B cell (primary cell): ENCODE measurements around the gene C2orf78. TPM values are rescaled to one million over a fixed set of nuclear protein-coding genes. Genes with fewer than 3 reads are reported as not detected.

ENCODE experiments used
- ATAC-seq: fragments of 200-7000 bp; cut with Tn5 transposase; one replicate; pipeline ENCODE4 v1.10.0; 2021; ENCODE audit warnings: low read depth, mild to moderate bottlenecking, moderate number of reproducible peaks, moderate library complexity
- CTCF ChIA-PET: fragments of 350-600 bp; sonication (Branson Sonifier 250); formaldehyde crosslinking; loops from one replicate; lab custom pipeline; 2021; ENCODE audit warnings: antibody characterized with exemption, inconsistent platforms; lab: Charles Lee
- POLR2A ChIA-PET: fragments of 350-600 bp; sonication (Branson Sonifier 250); formaldehyde crosslinking; loops from one replicate; lab custom pipeline; 2021; ENCODE audit warnings: antibody characterized with exemption; lab: Charles Lee
- DNase-seq: peaks from one replicate; pipeline ENCODE4 v3.0.0; 2013
- H2AFZ ChIP-seq: 2 replicates; pipeline ENCODE4 v1.6.1; 2012; ENCODE audit warnings: mild to moderate bottlenecking, low read depth, low read length; ENCODE audit not compliant: insufficient read depth, poor library complexity, severe bottlenecking
- H3K27ac ChIP-seq, 2 donors: 1 replicate in 1 of 2; 2 replicates in 1 of 2; pipeline ENCODE4 v1.5.1; 2012 to 2013; ENCODE audit warnings: low read length in 2 of 2, mild to moderate bottlenecking in 2 of 2, moderate library complexity in 1 of 2
- H3K27me3 ChIP-seq, 4 experiments: fragments of 200-600 bp in 1 of 4; sonication (generic) in 1 of 4; replicated peaks in 1 of 4; 1 replicate in 2 of 4; 2 replicates in 2 of 4; pipeline versions ENCODE4 v1.6.1 to v1.7.0; 2013 to 2016; ENCODE audit warnings: low read length in 3 of 4, mild to moderate bottlenecking in 2 of 4, mixed read lengths in 1 of 4, moderate library complexity in 1 of 4; ENCODE audit not compliant: insufficient read depth in 4 of 4, control insufficient read depth in 3 of 4; ENCODE audit errors: control extremely low read depth in 1 of 4
- H3K36me3 ChIP-seq, 2 experiments: replicated peaks in 1 of 2; 1 replicate in 1 of 2; 2 replicates in 1 of 2; pipeline versions ENCODE4 v1.6.1 to v1.7.1; 2013; ENCODE audit warnings: low read length in 1 of 2; ENCODE audit not compliant: insufficient read depth in 2 of 2, control insufficient read depth in 1 of 2; ENCODE audit errors: control extremely low read depth in 1 of 2, extremely low read depth in 1 of 2
- H3K4me1 ChIP-seq, 2 donors: fragments of 200-600 bp in 1 of 2; sonication (generic) in 1 of 2; 1 replicate in 1 of 2; 2 replicates in 1 of 2; pipeline versions ENCODE4 v1.5.1 to v1.6.1; 2013 to 2017; ENCODE audit warnings: low read length in 2 of 2; ENCODE audit not compliant: control insufficient read depth in 2 of 2, insufficient read depth in 2 of 2
- H3K4me2 ChIP-seq: replicated peaks from 2 replicates; pipeline ENCODE3; 2012; ENCODE audit warnings: mild to moderate bottlenecking, low read depth, low read length; ENCODE audit not compliant: poor library complexity, severe bottlenecking
- H3K4me3 ChIP-seq, 5 experiments: fragments of 200-600 bp in 1 of 5; sonication (generic) in 1 of 5; 1 replicate in 3 of 5; 2 replicates in 2 of 5; pipeline versions ENCODE4 v1.5.1 to v1.7.0; 2011 to 2016; ENCODE audit warnings: low read length in 4 of 5, mild to moderate bottlenecking in 4 of 5, low read depth in 2 of 5, control low read depth in 1 of 5, moderate library complexity in 1 of 5; ENCODE audit not compliant: insufficient read depth in 1 of 5; ENCODE audit errors: control extremely low read depth in 1 of 5, extremely low read depth in 1 of 5
- H3K79me2 ChIP-seq: fragments of 200-600 bp; sonication (generic); one replicate; pipeline ENCODE4 v1.6.0; 2016; ENCODE audit warnings: low read length; ENCODE audit not compliant: control insufficient read depth, insufficient read depth
- H3K9ac ChIP-seq: fragments of 200-600 bp; sonication (generic); 2 replicates; pipeline ENCODE4 v1.6.1; 2017; ENCODE audit warnings: mild to moderate bottlenecking, low read length, moderate library complexity
- H3K9me3 ChIP-seq, 3 donors: one replicate each; pipeline versions ENCODE4 v1.6.1 to v1.7.1; 2013; ENCODE audit warnings: low read length in 2 of 3; ENCODE audit not compliant: control insufficient read depth in 2 of 3, insufficient read depth in 1 of 3; ENCODE audit errors: control extremely low read depth in 1 of 3
- H4K20me1 ChIP-seq: 2 replicates; pipeline ENCODE4 v1.6.0; 2012; ENCODE audit warnings: mild to moderate bottlenecking, low read length; ENCODE audit not compliant: insufficient read depth, control insufficient read depth, poor library complexity, severe bottlenecking
- H3K27ac Mint-ChIP-seq: one replicate; pipeline ENCODE4 v1.8.0; 2021; ENCODE audit warnings: mixed read lengths
- H3K27me3 Mint-ChIP-seq: one replicate; pipeline ENCODE4 v1.8.0; 2021; ENCODE audit warnings: mixed read lengths
- H3K4me1 Mint-ChIP-seq: one replicate; pipeline ENCODE4 v1.8.0; 2021; ENCODE audit warnings: mixed read lengths
- H3K4me3 Mint-ChIP-seq: one replicate; pipeline ENCODE4 v1.8.0; 2021; ENCODE audit warnings: mixed read lengths
- H3K9me3 Mint-ChIP-seq: one replicate; pipeline ENCODE4 v1.8.0; 2022; ENCODE audit warnings: mixed read lengths; ENCODE audit not compliant: insufficient read depth
- CTCF ChIP-seq: fragments of 200-600 bp; IDR thresholded peaks from one replicate; pipeline ENCODE4 v1.8.0; 2022; ENCODE audit warnings: antibody characterized with exemption, mild to moderate bottlenecking
- EZH2 ChIP-seq: IDR thresholded peaks from 2 replicates; pipeline ENCODE4 v1.6.1; 2012; ENCODE audit warnings: borderline replicate concordance, low read depth, mild to moderate bottlenecking, moderate library complexity, low read length; ENCODE audit not compliant: insufficient read depth, poor library complexity, severe bottlenecking
- WGBS: methylation state at CpG from one replicate; pipeline ENCODE4 v1.1.5; 2013; ENCODE audit warnings: missing lambda C conversion rate; ENCODE audit not compliant: insufficient coverage; 5-methylcytosine and 5-hydroxymethylcytosine counted together
- intact Hi-C: fragments of 100-400 bp; cut with micrococcal nuclease; formaldehyde crosslinking; loops from one replicate; pipeline ENCODE4 v1.10.0; 2022
- polyA plus RNA-seq: library from polyadenylated mRNA; depleted of rRNA; stranded (reverse); fragments of >200 nt; gene quantifications from 2 replicates; pipeline ENCODE4 v1.2.3, GENCODE V29; 2012
- total RNA-seq, 2 donors: library from RNA; stranded (reverse); fragments of 120-200 nt in 1 of 2; gene quantifications; 1 replicate in 1 of 2; 2 replicates in 1 of 2; pipeline versions ENCODE4 v1.2.3 to v1.2.4, GENCODE V29; 2013 to 2022

C2orf78 gene
- total and polyA plus RNA-seq, 2 donors (not counting 1 experiment from before 2014, with no cell fraction given), result not detected

- Histone ChIP-seq H3K4me3 (no peak overlapping the region), H3K27ac (no peak overlapping the region), H3K36me3 (no peaks in the 10 kb centered on the region), H3K4me1 (peaks cover 0 to 3% of the 10 kb centered on the region in 2 donors), H3K9me3 (no peaks in the 10 kb centered on the region), H3K9ac (no peak overlapping the region), H4K20me1 (no peaks in the 10 kb centered on the region), H3K4me2 (no peak overlapping the region), H2AFZ (no peak overlapping the region), H3K79me2 (no peaks in the 10 kb centered on the region), H3K27me3 (peaks cover 0 to 5% (median 0%) of the 10 kb centered on the region in 4 experiments)
- DNase-seq (no peak), ATAC-seq (no peak)
- ChIA-PET CTCF (no interaction called here), POLR2A (no interaction called here)
- H3K9me3 Mint-ChIP-seq, result no peaks in the 10 kb centered on the region
- peaks cover 11% of the 10 kb centered on the region for H3K4me1 Mint-ChIP-seq
- 99% methylated on average over 11 of the region's 18 CpGs for WGBS
- intact Hi-C loops, result no loop called here
- no peak overlapping the region for H3K4me3 Mint-ChIP-seq
- H3K27me3 Mint-ChIP-seq, result peaks cover 13% of the 10 kb centered on the region
- no peak overlapping the region for H3K27ac Mint-ChIP-seq
- no peak for TF ChIP-seq EZH2
Observed at GRCh38 chr2:73818296-73818695, 34.3 kb downstream of the C2orf78 start.

DNA sequence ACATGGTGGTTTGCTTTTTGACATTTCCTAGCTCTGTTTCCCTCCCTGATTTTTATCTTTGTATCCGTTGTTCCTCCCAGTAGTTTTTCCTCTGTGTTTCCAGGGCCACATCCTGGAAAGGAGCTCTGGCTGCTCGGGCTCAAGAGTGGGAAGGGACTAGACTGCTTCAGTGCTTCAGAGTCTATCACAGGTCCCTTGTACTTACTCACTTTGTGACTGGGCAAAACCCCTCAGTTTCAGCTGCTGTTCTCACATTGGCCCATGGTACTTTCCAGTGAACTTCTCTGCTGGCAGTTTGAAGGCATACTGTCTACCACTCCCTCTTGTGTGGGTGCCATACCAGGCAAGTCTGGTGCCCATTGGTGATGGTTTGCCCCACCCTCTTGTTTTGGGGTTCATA is 37.2 kb downstream of the C2orf78 start:
- H3K9ac ChIP-seq, result no peak overlapping the region
- ATAC-seq, result no peak
- intact Hi-C loops, result no loop called here

More for the DNA sequence above, 37.2 kb downstream of the C2orf78 start:
- Mint-ChIP-seq H3K9me3 (no peaks in the 10 kb centered on the region), H3K27me3 (no peaks in the 10 kb centered on the region), H3K27ac (no peak overlapping the region), H3K4me1 (peaks cover 14% of the 10 kb centered on the region), H3K4me3 (no peak overlapping the region)
- Histone ChIP-seq H3K4me2 (no peak overlapping the region), H3K27me3 (no peaks in the 10 kb centered on the region), H3K27ac (no peak overlapping the region), H4K20me1 (no peaks in the 10 kb centered on the region), H3K9me3 (no peaks in the 10 kb centered on the region), H3K4me1 (peaks cover 0 to 3% of the 10 kb centered on the region in 2 donors), H3K79me2 (peaks cover 4% of the 10 kb centered on the region), H3K36me3 (no peaks in the 10 kb centered on the region), H3K4me3 (no peak overlapping the region), H2AFZ (no peak overlapping the region)
- no peak for TF ChIP-seq EZH2
- TF ChIP-seq CTCF, result no peak
- ChIA-PET CTCF (interaction anchor here (1.0 to 9.1 kb wide), 3 partner anchors 329 to 768 kb away, joined by 3 to 191 read pairs (median 63); partner anchors contain the start of gene BOLA3), POLR2A (no interaction called here)
- no peak for DNase-seq
- 14% methylated on average over 1 of the region's 2 CpGs for WGBS
